GM23338 (cell line): ENCODE results near the gene RIPK4.

Experiments
- CTCF ChIP-seq, 2 experiments: fragments of 200-600 bp in 1 of 2; sonication (generic) in 1 of 2; conservative IDR thresholded peaks; 2 replicates each; pipeline versions ENCODE4 v1.5.1 to v1.6.1; 2016 to 2017; ENCODE audit warnings: antibody characterized with exemption in 2 of 2, low read depth in 2 of 2, mild to moderate bottlenecking in 2 of 2, moderate library complexity in 1 of 2
- EZH2 ChIP-seq: fragments of 200-600 bp; sonication (generic); IDR thresholded peaks from one replicate; pipeline ENCODE4 v1.8.0; 2017; ENCODE audit warnings: antibody characterized with exemption, mild to moderate bottlenecking, low read depth; ENCODE audit not compliant: unreplicated experiment
- EZH2phosphoT487 ChIP-seq: fragments of 200-600 bp; sonication (generic); IDR thresholded peaks from one replicate; pipeline ENCODE4 v1.8.1; 2018; ENCODE audit warnings: antibody characterized with exemption; ENCODE audit not compliant: unreplicated experiment
- JUNB ChIP-seq: IDR thresholded peaks from one replicate; pipeline ENCODE4 v1.6.1; 2016; ENCODE audit warnings: antibody characterized with exemption; ENCODE audit not compliant: unreplicated experiment
- NANOG ChIP-seq: IDR thresholded peaks from 2 replicates; pipeline ENCODE4 v1.6.1; 2016; ENCODE audit warnings: antibody characterized with exemption, borderline replicate concordance
- POLR2AphosphoS5 ChIP-seq: IDR thresholded peaks from 2 replicates; pipeline ENCODE4 v1.6.1; 2016; ENCODE audit warnings: antibody characterized with exemption, low read depth
- REST ChIP-seq: IDR thresholded peaks from one replicate; pipeline ENCODE4 v1.6.1; 2018; ENCODE audit warnings: antibody characterized with exemption; ENCODE audit not compliant: unreplicated experiment

- TF ChIP-seq NANOG (no peak), REST (no peak), CTCF (conservative IDR thresholded peaks at IDR 0.05; ENCODE audit: low read depth in 2 of 2) (no peak; a peak in 1 of 4 replicates), EZH2 (no peak), JUNB (no peak), EZH2phosphoT487 (no peak), POLR2AphosphoS5 (no peak)
These were observed 19.7 kb upstream of the RIPK4 start for GRCh38 chr21:41786509-41786987.
